Keratinocyte (primary cell): ENCODE measurements around the gene SLF2. TPM values are rescaled to one million over a fixed set of nuclear protein-coding genes. Genes with fewer than 3 reads are reported as not detected.
A peak's percentile ranks its signal among the peaks of the same experiment; 100 is the strongest.

Experiments used
- DNase-seq: peaks from one replicate; pipeline ENCODE4 v3.0.0-alpha.2; 2011; ENCODE audit warnings: low read depth, missing footprints, low spot score
- FAIRE-seq: peaks from 2 replicates; lab custom pipeline; 2011; peaks lifted over from hg19 to GRCh38; lab: Jason Lieb, UNC
- H2AFZ ChIP-seq: 2 replicates; pipeline ENCODE4 v1.6.0; 2012; ENCODE audit warnings: low read length, control low read depth, inconsistent platforms; ENCODE audit not compliant: control insufficient read depth
- H3K27ac ChIP-seq: 2 replicates; pipeline ENCODE4 v1.5.1; 2011; ENCODE audit warnings: low read length; ENCODE audit not compliant: control insufficient read depth, insufficient read depth
- H3K27me3 ChIP-seq: 3 replicates; pipeline ENCODE4 v1.6.0; 2011; ENCODE audit warnings: low read length; ENCODE audit not compliant: control insufficient read depth, insufficient read depth; ENCODE audit errors: extremely low read depth
- H3K36me3 ChIP-seq, 2 experiments: 2 replicates in 1 of 2; 3 replicates in 1 of 2; pipeline ENCODE4 v1.5.1; 2011; ENCODE audit warnings: low read length in 2 of 2, mild to moderate bottlenecking in 1 of 2; ENCODE audit not compliant: control insufficient read depth in 2 of 2, insufficient read depth in 2 of 2; ENCODE audit errors: extremely low read depth in 1 of 2
- H3K4me1 ChIP-seq: 3 replicates; pipeline ENCODE4 v1.5.1; 2011; ENCODE audit warnings: low read length; ENCODE audit not compliant: control insufficient read depth, insufficient read depth; ENCODE audit errors: extremely low read depth
- H3K4me2 ChIP-seq: 3 replicates; pipeline ENCODE4 v1.6.0; 2011; ENCODE audit warnings: low read depth, low read length; ENCODE audit not compliant: control insufficient read depth, insufficient read depth; ENCODE audit errors: extremely low read depth
- H3K4me3 ChIP-seq, 3 experiments: fragments of 200-600 bp in 1 of 3; sonication (generic) in 1 of 3; 2 replicates in 2 of 3; 3 replicates in 1 of 3; pipeline ENCODE4 v1.5.1; 2011 to 2016; ENCODE audit warnings: low read length in 3 of 3, mild to moderate bottlenecking in 3 of 3, control low read depth in 2 of 3, inconsistent platforms in 1 of 3, low read depth in 1 of 3, mixed read lengths in 1 of 3, mixed run types in 1 of 3, moderate library complexity in 1 of 3; ENCODE audit not compliant: control insufficient read depth in 2 of 3, insufficient read depth in 2 of 3; ENCODE audit errors: extremely low read depth in 1 of 3
- H3K79me2 ChIP-seq: 2 replicates; pipeline ENCODE4 v1.6.0; 2012; ENCODE audit warnings: low read length; ENCODE audit not compliant: control insufficient read depth, insufficient read depth
- H3K9ac ChIP-seq: 3 replicates; pipeline ENCODE4 v1.6.0; 2011; ENCODE audit warnings: low read length; ENCODE audit not compliant: control insufficient read depth, insufficient read depth; ENCODE audit errors: extremely low read depth
- H3K9me1 ChIP-seq: 3 replicates; pipeline ENCODE4 v1.6.0; 2011; ENCODE audit warnings: low read length; ENCODE audit not compliant: control insufficient read depth, insufficient read depth; ENCODE audit errors: extremely low read depth
- H3K9me3 ChIP-seq: 2 replicates; pipeline ENCODE4 v1.5.1; 2012; ENCODE audit warnings: low read depth, low read length; ENCODE audit not compliant: control insufficient read depth
- H4K20me1 ChIP-seq: 3 replicates; pipeline ENCODE4 v1.6.0; 2011; ENCODE audit warnings: low read length; ENCODE audit not compliant: control insufficient read depth, insufficient read depth; ENCODE audit errors: extremely low read depth
- EZH2 ChIP-seq: IDR thresholded peaks from one replicate; pipeline ENCODE4 v1.6.1; 2012; ENCODE audit warnings: inconsistent platforms, mild to moderate bottlenecking, low read length, moderate library complexity
- dilution Hi-C: fragments of 300-500 bp; cut with MboI; formaldehyde crosslinking; loops from one replicate; pipeline ENCODE4 v1.7.0; 2020; ENCODE audit warnings: low sequenced_read_pairs; ENCODE audit not compliant: extremely low pct_ligation_motif_present
- polyA plus RNA-seq, 5 experiments: library from polyadenylated mRNA; depleted of rRNA in 3 of 5; stranded (reverse) in 3 of 5; stranded (forward) in 1 of 5; unstranded in 1 of 5; fragments of >200 nt; gene quantifications; 1 replicate in 1 of 5; 2 replicates in 3 of 5; 3 replicates in 1 of 5; pipeline versions ENCODE4 v1.2.1 to v1.2.3, GENCODE V29; 2011 to 2012; ENCODE audit warnings: missing spikeins in 2 of 5, low read depth in 1 of 5, low replicate concordance in 1 of 5
- small RNA-seq, 3 experiments: library from RNA; depleted of rRNA; stranded (forward); fragments of <200 nt; gene quantifications; one replicate each; pipeline ENCODE3, GENCODE V24; 2012; ENCODE audit warnings: low read depth in 3 of 3, low replicate concordance in 1 of 3; ENCODE audit not compliant: insufficient read length in 3 of 3
- TF ChIP-seq, protein P1 (sequence below), 3 experiments: IDR thresholded peaks in 1 of 3; conservative IDR thresholded peaks in 1 of 3; optimal IDR thresholded peaks in 1 of 3; 2 replicates in 2 of 3; 3 replicates in 1 of 3; pipeline versions ENCODE3 to v1.5.1; 2011; ENCODE audit warnings: low read length in 3 of 3, mild to moderate bottlenecking in 3 of 3, moderate library complexity in 2 of 3, control low read depth in 1 of 3, inconsistent platforms in 1 of 3; ENCODE audit not compliant: insufficient read depth in 2 of 3; ENCODE audit errors: extremely low read depth in 1 of 3

SLF2 gene
- polyA plus RNA-seq, 1 donor (not counting 4 experiments of a cell fraction or from before 2014, with no cell fraction given) = 7.1 TPM

DNA sequence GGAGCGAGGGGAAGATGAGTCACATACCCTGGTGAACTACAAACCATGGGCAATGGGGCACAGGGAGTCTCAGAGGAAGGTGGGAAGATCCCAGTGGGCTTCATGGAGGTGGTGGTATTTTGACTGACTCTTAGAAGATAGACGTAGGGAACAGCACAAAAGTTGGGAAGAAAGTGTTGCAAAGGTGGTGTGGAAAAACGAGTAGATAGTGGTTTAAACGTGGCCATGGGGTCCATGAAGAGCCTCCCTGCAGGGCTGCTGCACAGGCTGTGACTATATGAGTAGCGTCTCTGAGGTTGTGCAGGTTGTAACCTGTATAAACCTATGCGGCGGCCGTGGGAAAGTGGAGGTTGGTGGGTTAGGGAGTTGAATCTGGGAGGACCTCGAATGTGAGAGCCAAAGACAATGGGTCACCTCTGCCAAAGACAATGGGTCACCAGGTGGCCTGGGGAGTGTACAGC, 100.6 kb downstream of the SLF2 start:
- FAIRE-seq (no peak), DNase-seq (no peak)
- peak overlapping the region; percentile 75 for H2AFZ ChIP-seq
- peak overlapping the region; percentile 95 for H3K4me2 ChIP-seq
- TF ChIP-seq EZH2 = no peak
- TF ChIP-seq, protein P1, sequence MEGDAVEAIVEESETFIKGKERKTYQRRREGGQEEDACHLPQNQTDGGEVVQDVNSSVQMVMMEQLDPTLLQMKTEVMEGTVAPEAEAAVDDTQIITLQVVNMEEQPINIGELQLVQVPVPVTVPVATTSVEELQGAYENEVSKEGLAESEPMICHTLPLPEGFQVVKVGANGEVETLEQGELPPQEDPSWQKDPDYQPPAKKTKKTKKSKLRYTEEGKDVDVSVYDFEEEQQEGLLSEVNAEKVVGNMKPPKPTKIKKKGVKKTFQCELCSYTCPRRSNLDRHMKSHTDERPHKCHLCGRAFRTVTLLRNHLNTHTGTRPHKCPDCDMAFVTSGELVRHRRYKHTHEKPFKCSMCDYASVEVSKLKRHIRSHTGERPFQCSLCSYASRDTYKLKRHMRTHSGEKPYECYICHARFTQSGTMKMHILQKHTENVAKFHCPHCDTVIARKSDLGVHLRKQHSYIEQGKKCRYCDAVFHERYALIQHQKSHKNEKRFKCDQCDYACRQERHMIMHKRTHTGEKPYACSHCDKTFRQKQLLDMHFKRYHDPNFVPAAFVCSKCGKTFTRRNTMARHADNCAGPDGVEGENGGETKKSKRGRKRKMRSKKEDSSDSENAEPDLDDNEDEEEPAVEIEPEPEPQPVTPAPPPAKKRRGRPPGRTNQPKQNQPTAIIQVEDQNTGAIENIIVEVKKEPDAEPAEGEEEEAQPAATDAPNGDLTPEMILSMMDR (optimal IDR thresholded peaks at IDR 0.05 in 1 of 3, IDR thresholded peaks at IDR 0.05 in 1 of 3, conservative IDR thresholded peaks at IDR 0.05 in 1 of 3; ENCODE audit: extremely low read depth in 1 of 3, insufficient read depth in 2 of 3, low read length in 3 of 3) = no peak
- H3K36me3 ChIP-seq = no peaks in the 10 kb centered on the region
- no peaks in the 10 kb centered on the region for H3K9me1 ChIP-seq
- peak overlapping the region; percentile 74 for H3K27ac ChIP-seq
- H3K4me1 ChIP-seq = peaks cover 30% of the 10 kb centered on the region
- H3K27me3 ChIP-seq = no peaks in the 10 kb centered on the region
- dilution Hi-C loops = no loop called here
- peak overlapping the region; percentile 45 for H3K9ac ChIP-seq
- H4K20me1 ChIP-seq = peaks cover 2% of the 10 kb centered on the region
- no peaks in the 10 kb centered on the region for H3K9me3 ChIP-seq
- H3K79me2 ChIP-seq = no peaks in the 10 kb centered on the region
- peak overlapping the region in 2 of 3 experiments; percentile 52 to 59 for H3K4me3 ChIP-seq

DNA sequence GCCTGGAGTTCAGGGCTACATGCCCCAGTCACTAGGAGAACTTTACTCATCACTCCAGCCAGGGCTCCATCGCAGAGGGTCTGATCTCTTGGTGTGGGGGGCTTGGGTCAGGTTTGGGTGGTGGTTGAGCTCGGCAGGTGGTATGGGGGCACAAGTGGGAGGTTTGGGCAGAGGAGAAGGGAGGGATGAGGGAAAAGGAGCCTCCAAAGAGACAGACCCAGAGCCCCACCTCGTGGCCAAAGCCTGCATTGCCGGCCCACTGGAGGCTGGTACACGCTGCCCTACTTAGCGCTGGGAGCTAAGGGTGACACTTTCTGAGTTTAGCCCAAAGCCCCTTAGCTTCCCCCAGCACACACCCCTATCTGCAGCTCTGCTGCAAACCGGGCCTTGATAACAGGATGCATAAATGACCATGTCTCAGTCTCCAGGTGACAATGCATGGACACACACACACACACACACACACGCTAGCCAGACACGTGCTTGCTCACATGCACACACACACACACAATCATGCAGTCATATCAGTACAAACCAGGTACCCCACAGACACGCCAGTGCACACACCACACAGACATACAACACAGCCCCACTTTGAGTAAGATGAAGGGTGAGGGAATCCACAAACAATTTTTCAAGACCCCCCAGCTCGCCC, 101.6 kb downstream of the SLF2 start:
- peaks cover 2% of the 10 kb centered on the region for H4K20me1 ChIP-seq
- peaks cover 4% of the 10 kb centered on the region for H3K27me3 ChIP-seq
- no peaks in the 10 kb centered on the region for H3K79me2 ChIP-seq
- no peaks in the 10 kb centered on the region for H3K9me3 ChIP-seq
- H2AFZ ChIP-seq = no peak overlapping the region
- H3K27ac ChIP-seq = no peak overlapping the region
- dilution Hi-C loops = no loop called here
- H3K4me3 ChIP-seq = no peak overlapping the region
- H3K9ac ChIP-seq = no peak overlapping the region
- no peak for TF ChIP-seq EZH2
- TF ChIP-seq, protein P1 (optimal IDR thresholded peaks at IDR 0.05 in 1 of 3, IDR thresholded peaks at IDR 0.05 in 1 of 3, conservative IDR thresholded peaks at IDR 0.05 in 1 of 3; ENCODE audit: extremely low read depth in 1 of 3, insufficient read depth in 2 of 3, low read length in 3 of 3) = peak; percentile 91 to 97 (median 97)
- no peaks in the 10 kb centered on the region for H3K9me1 ChIP-seq
- no peak overlapping the region for H3K4me2 ChIP-seq
- H3K4me1 ChIP-seq = peaks cover 25% of the 10 kb centered on the region
- no peak for DNase-seq
- peak; percentile 85 for FAIRE-seq
- no peaks in the 10 kb centered on the region for H3K36me3 ChIP-seq

Small RNAs within 50 kb of the gene (small RNA-seq; reads per million reads assigned to genes)
- gene MIR608 = 0 reads per million in 3 experiments
- 0 reads per million in 3 experiments for gene RF00019

Other genes with a start within 250 kb of the SLF2 start
- gene PAX2, start 167.4 kb upstream of the SLF2 start, polyA plus RNA-seq = not detected in 3 replicates
- gene SEMA4G, start 56.5 kb downstream of the SLF2 start, polyA plus RNA-seq = 0.98 to 1.9 TPM (median 1.2 TPM) in 3 replicates
- gene MRPL43, start 74.5 kb downstream of the SLF2 start, polyA plus RNA-seq = 71.1 to 105 TPM (median 75.3 TPM) in 3 replicates
- gene TWNK, start 74.6 kb downstream of the SLF2 start, polyA plus RNA-seq = 10.1 to 16.9 TPM (median 12.9 TPM) in 3 replicates
- gene LZTS2, start 86.8 kb downstream of the SLF2 start, polyA plus RNA-seq = 18.1 to 36.7 TPM (median 18.6 TPM) in 3 replicates
- 0.31 to 0.54 TPM (median 0.54 TPM) in 3 replicates for gene PDZD7, start 118.2 kb downstream of the SLF2 start, polyA plus RNA-seq
- 77.0 to 102 TPM (median 78.7 TPM) in 3 replicates for gene SFXN3, start 118.3 kb downstream of the SLF2 start, polyA plus RNA-seq
- 0.08 to 0.18 TPM (median 0.18 TPM) in 3 replicates for gene KAZALD1, start 149.0 kb downstream of the SLF2 start, polyA plus RNA-seq
- not detected in 3 replicates for gene TLX1, start 218.3 kb downstream of the SLF2 start, polyA plus RNA-seq